Stimulated activated CD4-positive, alpha-beta T cell treated with anti-CD3 and anti-CD28 coated beads, TNF-alpha, amount 100 ng/mL, for 24 hours (primary cell): ENCODE results near the gene SSBP4.

ENCODE experiments used
- DNase-seq, 3 experiments: peaks; one replicate each; pipeline ENCODE4 v3.0.0-alpha.2; 2020; ENCODE audit warnings: low read depth in 3 of 3

The SSBP4 gene

DNA sequence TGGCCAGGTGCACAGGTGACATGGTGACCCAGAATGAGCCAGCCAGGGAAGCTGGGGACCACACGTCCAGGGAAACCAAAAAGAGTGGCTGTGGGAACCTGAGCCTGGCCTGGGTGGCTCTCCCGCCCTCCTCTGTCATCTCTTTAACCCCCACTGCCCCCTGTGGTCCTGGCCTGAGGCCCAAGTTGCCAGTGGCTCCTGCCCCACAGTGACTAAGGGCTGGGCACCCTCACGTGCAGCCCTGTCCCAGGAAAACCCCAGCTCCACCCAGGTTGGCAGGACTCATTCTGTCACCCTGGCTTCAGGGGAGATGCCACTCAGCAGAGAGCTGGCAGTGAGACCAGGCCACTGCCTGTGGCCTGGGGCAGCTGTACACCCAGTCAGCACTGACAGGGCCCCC is 49.3 kb downstream of the SSBP4 start:
- no peak for DNase-seq

DNA sequence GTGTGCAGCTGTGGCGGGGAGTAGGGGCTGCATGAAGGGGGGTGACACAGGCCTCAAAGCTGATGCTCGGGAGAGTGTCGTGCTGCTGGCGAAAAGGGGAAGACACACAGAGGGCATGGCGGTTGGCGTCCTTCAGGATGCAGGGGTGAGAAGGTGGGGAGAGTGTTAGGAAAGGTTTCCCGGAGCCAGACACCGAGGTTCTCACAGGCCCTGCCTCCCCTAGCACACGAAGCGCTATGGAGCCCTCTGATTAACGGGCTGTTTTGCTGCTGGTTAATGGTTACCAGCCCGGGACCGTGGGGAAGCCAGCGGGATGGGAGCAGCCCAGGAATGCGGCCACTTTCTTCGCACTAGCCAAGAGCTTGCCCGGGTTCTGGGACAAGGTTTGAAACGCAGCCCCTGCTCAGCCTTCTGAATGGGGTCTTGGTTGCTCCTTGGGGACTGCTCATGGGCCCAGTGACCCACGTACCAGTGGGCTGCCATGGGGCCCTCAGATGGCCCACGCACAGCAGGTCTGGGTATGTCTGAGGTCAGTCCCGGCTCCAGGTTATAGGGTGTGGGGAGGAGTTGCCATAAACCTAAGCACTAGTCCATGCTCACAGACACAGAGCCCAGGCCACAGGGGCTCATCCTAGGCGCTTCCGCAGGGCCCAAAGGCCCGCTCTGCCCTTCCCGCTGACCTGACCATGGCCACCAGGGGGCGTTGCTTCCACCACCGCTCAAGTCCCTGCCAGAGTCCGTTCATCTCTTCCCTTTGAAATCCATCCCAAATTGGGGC is 50.1 kb downstream of the SSBP4 start:
- peak; percentile 27 to 62 (median 40) for DNase-seq

DNA sequence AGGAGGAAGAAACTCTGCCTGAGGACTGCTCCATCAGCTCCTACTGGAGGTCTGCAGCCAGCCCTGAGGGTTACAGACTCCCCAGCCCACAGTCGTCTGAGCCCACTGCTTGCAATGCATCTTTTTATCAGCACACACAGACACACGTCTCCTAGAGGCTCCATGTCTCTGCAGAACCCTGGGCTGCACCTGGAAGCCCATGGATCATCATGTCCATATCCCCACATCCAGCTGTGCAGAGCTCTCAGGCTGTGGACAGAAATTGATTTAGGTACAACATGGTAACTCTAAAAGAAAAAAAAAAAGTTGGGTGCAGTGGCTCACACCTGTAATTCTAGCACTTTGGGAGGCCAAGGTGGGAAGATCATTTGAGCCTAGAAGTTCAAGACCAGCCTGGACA is 51.6 kb downstream of the SSBP4 start:
- no peak for DNase-seq

DNA sequence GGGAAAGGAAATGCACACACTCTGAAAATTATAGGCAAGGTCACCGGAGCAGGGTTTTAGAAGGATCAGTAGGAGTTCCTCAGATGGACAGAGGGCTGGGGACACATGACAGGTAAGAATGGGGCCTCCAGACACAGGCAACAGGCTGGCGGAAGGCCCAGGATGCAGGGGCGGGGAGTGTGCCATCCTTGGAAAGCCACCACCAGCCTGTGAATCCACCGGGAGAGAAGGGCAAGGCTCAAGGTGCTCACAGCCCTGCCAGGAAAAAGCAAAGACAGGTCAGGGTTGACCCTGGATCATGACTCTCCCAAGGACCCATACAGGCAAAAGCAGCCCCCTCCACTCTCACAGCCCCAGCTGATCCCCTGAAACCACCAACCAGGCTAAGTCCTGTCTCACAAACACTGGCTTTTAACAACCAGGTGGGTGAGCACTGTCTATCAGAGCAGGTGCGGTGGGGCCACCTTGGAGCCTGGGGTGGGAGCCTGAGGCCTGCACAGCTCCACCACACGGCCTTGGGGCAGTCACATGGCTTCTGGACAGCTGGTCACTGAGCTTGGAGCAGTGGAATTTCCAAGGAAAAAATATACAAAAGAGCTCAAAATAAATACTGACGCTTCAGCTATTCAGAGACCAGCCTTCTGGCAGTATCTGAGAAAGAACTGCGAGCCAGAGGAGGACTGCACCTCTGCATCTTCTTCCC is 54.0 kb downstream of the SSBP4 start:
- DNase-seq = no peak

DNA sequence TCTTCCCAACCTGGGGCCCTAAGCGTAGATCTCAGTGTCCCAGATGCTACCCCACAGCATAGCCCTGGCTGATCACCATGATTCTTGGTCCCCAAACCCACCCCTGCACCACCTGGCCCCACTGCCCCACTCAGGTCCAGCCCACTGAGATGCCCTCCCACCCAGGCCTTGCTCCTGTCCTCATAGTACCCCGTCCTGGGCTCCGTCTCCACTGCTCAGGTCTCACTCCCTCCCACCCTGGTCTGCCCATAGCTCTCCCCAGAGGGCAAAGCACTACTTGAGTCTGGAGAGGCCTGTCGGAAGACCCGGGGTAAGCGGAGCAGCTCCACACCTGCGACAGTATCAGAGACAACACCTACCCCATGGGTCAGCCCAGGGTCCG is 54.5 kb downstream of the SSBP4 start:
- no peak for DNase-seq

DNA sequence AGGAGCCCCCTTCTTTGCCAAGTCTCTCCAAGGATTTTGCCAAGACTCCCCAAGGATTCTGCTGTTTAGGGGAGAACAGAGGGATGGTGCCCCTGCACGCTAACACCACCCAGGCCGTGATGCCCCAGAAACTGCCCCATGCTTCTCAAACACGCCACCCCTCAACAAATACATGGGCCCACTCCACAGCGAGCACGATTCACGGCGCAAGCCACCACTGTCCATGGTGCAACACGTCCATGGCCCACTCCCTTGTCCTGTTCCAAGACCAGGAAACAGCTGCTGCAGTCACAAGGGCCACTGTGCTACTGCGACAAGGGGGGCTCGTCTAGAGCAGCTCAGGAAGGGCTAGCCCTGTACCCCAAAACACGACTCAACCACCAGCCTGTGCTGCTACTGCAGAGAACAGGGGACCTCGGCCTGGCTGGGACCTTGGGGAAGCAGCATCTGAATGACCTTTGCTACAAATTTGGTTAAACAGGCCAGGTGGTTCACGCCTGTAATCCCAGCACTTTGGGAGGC is 55.2 kb downstream of the SSBP4 start:
- DNase-seq = no peak

DNA sequence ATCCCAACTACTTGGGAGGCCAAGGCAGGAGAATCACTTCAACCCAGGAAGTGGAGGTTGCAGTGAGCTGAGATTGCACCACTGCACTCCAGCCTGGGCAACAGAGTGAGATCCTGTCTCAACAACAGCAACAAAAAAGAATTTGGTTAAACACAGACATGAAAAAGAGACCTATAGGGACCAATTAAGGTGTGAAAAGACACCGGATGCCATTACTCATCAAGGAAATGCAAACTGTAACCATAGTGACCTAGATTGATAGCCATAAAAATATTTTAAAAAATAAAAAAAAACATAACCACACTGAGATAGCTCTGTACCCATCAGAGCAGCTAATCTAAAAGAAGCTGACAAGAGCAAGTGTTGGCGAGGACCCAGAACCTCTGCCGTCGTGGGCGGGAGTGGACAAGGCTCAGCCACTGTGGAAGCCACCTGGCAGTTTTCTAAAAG is 55.8 kb downstream of the SSBP4 start:
- no peak for DNase-seq

DNA sequence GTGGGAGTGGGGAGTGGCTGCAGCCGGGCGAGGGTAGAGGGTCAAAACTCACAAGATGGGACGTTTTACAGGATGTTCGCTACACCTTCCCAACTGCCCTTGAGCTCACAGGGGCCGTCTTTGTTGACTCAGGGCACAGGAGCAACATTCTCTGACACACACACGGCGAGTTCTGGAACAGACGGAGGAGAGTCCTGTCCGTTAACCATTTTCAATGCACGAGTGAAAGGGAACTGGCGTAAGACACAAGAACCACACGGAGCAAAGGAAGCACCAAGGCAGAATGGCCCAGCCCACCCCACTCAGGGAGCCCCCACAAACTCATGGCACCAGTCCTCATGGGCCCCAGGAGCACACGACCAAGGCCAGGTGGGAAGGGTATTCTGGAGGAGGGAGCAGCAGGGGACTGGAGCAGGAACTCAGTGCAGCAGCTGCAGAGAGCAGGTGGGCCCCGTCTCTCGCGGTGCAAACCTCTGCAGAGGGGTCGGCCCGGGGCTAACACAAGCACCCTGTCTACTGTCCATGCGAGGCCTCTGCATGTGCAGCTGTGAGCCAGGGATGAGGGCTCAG is 56.6 kb downstream of the SSBP4 start:
- DNase-seq = no peak

DNA sequence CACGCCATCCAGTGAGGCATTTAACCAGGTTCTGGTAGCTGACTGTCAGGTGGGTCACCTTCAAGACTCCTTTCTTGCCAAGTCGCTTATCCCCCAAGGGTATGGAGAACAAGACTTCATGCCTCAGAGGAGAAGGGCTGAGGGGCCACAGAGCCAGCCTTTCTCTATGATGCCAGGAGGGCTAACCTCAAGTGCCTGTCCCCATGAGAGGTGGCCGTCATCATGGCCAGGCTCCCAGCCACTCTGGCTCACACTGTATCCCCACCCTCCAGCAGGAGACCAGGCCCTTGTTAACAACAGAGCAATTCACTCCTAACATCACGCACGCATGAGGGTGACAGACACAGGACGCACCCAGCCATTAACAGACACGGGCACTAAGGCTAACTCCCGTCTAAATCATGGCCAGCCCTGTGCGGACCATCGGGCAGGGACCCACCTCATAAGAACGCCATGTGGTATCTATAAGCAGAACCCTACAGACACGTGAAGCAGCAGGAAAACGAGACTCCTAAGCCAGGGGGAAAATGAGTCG is 57.4 kb downstream of the SSBP4 start:
- DNase-seq = no peak

DNA sequence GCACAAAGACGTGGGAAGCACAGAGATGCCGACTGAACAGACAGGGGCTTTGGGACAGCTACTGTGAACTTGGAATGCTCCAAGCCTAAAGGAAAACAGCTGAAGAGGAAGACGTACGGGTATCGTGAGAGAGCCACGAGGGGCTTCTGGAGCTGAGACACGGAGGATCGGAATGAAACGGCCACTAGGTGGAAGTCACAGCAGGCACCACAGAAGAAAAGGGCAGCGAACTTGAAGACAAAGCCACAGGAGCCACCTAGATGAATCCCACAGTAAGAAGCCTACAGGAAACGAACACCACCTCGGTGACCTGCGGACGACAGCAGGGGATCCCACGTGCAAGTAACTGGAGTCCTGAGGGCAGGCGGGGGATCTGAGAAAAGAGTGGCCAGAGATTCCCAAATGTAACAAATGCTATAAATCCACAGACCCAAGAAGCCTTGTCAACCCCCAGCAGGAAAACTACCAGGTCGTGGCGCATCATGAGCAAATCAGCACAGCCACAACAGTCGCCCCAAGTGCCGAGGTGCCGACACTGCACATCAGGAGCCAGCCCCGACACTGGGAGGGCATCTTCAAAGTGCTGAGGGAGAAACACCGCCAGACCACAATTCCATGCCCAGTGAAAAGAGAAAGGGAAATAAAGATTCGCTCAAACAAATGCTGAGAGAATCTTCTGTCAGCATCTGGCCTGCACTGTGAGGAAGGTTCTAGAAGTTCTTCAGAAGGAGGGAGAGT is 58.0 kb downstream of the SSBP4 start:
- no peak for DNase-seq

DNA sequence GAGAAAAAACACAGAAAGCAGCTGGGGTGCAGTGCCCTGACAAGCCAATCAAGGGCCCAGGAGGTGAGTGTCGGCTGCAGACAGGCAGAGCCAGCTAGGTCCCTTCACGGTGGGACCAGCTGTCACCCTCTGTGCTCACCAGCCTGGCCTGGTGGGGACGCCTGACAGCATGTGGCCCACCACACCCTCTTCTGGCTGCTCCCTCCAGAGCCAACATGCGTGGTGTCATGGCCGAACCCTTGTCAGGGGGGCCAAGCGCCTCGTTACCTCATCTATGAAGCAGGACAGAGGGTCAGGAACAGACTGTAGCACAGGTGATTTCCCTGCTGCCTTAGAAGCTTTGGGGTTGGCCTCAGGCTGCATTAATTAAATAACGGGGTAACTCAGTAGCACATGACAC is 58.8 kb downstream of the SSBP4 start:
- DNase-seq = no peak

DNA sequence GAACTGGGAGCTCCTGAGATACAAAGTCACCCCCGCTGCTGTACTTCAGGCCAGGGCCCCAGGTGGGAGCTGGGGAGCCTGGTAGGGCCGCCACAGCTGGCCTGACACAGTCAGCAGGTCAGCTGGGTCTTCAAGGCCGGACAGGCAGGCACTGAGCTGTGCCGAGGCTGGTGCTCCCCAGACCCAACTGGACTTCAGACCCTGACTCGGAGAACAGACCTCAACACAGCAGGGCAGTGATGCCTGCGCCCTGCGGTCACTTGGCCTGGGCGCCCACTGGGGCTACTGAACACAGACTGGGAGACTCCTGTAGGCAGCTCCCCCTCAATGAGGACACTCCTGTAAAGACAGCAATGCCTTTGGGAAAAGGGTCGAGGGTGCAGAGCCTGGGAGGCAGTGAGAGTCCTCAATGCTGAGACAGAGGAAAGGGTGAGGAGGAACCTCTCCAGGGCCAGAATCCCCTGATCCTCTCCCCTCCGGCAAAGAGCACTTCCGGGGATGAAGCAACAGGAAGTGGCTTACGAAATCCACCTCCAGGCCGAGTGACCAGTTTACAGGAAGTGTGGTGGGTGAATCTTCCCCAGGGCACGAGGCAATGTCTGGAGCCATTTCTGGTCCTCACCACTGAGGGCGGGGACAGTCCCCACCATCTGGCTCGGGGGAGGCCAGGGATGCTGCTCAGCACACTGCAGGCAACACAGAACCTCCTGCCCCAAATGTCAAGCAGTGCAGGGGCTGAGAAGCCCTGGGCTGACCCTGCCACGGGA is 59.5 kb downstream of the SSBP4 start:
- peak in 2 of 3 experiments; percentile 37 to 77 for DNase-seq

DNA sequence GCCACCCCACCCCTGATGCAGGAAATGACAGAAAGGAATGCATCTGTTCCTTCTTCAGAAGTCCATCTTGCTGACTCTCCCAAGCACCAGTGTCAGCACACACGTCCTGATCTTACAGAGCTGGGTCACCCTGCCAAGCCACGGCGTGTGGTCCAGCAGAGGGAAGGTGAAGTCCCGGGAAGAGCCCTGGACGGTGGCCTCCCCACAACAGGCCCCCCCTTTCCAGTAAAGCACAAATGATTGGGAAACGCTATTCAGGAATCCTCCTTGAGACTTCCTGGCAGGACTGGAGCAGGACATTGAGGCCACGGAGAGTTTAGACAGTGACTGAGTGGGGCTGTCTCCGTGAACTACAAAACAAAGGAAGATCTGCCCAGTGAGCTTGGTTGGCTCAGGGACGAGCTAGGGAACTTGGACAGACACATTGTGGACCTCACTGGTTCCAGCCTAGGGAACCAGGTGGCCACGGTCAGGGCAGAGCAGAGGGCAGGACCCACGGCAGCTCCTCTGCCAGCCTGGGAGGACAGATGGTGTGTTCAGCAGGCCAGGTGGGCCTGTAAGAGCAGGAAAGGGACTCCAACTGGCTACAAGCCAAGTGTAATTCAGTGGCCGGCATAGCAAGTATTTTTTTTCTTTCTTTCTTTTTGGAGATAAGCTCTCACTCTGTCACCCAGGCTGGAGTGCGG is 61.0 kb downstream of the SSBP4 start:
- DNase-seq = no peak

DNA sequence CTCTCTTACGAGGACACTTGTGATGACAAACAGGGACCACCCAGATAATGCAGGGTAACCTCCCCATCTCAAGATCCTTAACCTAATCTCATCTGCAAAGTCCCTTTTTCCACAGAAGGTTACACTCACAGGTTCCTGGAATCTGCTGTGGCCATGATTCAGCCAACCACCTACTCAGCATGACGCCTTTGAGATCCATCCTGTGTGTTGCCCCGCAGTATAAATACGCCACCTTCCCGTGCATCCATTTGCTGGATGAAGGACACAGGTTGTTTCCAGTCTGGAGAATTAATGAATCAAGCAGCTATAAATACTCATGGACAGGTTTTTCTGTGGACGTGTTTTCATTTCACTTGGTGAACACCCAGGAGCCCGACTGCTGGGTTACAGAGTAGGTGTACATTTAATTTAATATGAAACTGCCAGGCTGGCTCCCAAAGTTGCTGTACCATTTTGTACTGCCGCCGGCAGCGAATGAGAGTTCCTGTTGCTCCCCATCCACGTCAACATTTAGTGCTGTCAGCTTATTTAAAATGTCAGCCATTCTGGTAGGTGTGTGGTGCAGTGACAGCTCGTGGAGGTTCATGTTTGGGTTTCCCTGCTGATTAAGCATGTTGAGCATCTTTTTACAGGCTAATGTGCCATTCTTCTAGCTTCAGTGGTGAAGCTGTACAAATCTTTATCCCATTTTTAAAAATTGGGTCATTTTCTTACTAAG is 62.5 kb downstream of the SSBP4 start:
- DNase-seq = no peak

DNA sequence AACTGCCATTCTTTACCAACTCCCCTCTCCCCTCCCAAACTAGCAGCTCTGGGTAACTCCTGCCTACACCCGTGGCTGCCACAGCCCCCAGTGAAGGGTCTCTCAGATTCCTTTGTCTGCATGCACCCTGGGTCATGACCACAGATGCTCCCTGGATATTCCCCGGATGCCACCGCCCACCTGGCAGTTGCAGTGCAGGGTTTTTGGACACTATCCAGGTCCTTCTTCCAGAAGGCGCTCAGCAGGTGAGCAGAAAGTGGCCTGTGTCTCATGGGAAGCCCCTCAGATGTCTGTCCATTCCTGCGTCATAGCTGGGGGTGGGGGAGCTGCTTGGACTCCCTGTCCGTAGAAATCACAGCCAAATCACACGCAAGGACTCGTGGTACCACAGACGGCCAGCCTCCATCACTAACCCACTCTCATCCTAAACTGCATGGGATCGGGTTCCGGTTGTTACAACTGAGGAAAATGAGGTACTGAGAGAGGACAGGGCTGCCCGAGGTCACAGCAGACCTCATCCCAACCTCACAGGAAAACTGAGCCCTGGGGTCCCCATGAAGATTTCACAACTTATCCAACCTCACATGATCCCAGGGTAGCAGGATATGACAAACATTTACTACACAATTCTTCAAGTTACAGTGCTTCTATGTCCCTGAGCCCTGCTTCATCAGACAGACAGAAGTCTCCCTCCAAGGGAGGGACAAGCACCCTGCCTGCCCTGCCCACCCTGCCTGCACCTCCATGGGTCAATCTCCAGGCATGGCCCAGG is 64.1 kb downstream of the SSBP4 start:
- no peak for DNase-seq
